Small intestine (tissue), 7 donors: Measurements from ENCODE around the gene ITPR2. TPM values are rescaled to one million over a fixed set of nuclear protein-coding genes. Genes with fewer than 3 reads are reported as not detected.

Experiments
- DNase-seq, 2 donors: peaks; one replicate each; pipeline versions ENCODE4 v3.0.0 to v3.0.0-alpha.2; 2013
- FAIRE-seq: peaks from 2 replicates; lab custom pipeline; 2012; peaks lifted over from hg19 to GRCh38; lab: Jason Lieb, UNC
- H3K27ac ChIP-seq, 3 donors: one replicate each; pipeline ENCODE4 v1.5.1; 2013; ENCODE audit warnings: low read length in 2 of 3, mild to moderate bottlenecking in 2 of 3, control low read depth in 1 of 3, inconsistent platforms in 1 of 3, low read depth in 1 of 3, moderate library complexity in 1 of 3
- H3K27me3 ChIP-seq, 3 donors: one replicate each; pipeline ENCODE4 v1.6.1; 2013; ENCODE audit warnings: low read length in 3 of 3, inconsistent platforms in 1 of 3; ENCODE audit not compliant: control insufficient read depth in 3 of 3, insufficient read depth in 3 of 3
- H3K36me3 ChIP-seq, 3 donors: one replicate each; pipeline ENCODE4 v1.6.1; 2013; ENCODE audit warnings: low read length in 3 of 3, inconsistent platforms in 1 of 3, low read depth in 1 of 3, mild to moderate bottlenecking in 1 of 3, moderate library complexity in 1 of 3; ENCODE audit not compliant: control insufficient read depth in 3 of 3, insufficient read depth in 2 of 3
- H3K4me1 ChIP-seq, 3 donors: one replicate each; pipeline ENCODE4 v1.6.1; 2013; ENCODE audit warnings: low read length in 2 of 3, inconsistent platforms in 1 of 3, low read depth in 1 of 3, mild to moderate bottlenecking in 1 of 3, moderate library complexity in 1 of 3; ENCODE audit not compliant: control insufficient read depth in 3 of 3, insufficient read depth in 2 of 3
- H3K4me3 ChIP-seq, 3 donors: one replicate each; pipeline ENCODE4 v1.5.1; 2013; ENCODE audit warnings: low read length in 3 of 3, control low read depth in 1 of 3, inconsistent platforms in 1 of 3, low read depth in 1 of 3, mild to moderate bottlenecking in 1 of 3, moderate library complexity in 1 of 3
- H3K9me3 ChIP-seq, 2 donors: one replicate each; pipeline ENCODE4 v1.6.1; 2013; ENCODE audit warnings: low read depth in 1 of 2, low read length in 1 of 2; ENCODE audit not compliant: control insufficient read depth in 2 of 2, insufficient read depth in 1 of 2
- WGBS, 3 donors: extraction: QIAGEN DNeasy Blood & Tissue Kit; methylation state at CpG; one replicate each; pipeline ENCODE4 v1.1.7; 2013; 5-methylcytosine and 5-hydroxymethylcytosine counted together
- polyA plus RNA-seq, 4 donors: library from polyadenylated mRNA; stranded (reverse) in 3 of 4; unstranded in 1 of 4; fragments of 200-250 nt in 3 of 4; fragments of 120-200 nt in 1 of 4; gene quantifications; one replicate each; pipeline versions ENCODE4 v1.2.1 to v1.2.3, GENCODE V29; 2013
- donor health status: healthy with polysubstance abuse.
- donor health status: control.
- donor health status: control.
- donor health status: Bipolar disorder and iron deficiency.
- donor health status: healthy.

ITPR2 gene
- polyA plus RNA-seq, 4 donors, result 2.2 to 9.2 (median 4.4) TPM

DNA sequence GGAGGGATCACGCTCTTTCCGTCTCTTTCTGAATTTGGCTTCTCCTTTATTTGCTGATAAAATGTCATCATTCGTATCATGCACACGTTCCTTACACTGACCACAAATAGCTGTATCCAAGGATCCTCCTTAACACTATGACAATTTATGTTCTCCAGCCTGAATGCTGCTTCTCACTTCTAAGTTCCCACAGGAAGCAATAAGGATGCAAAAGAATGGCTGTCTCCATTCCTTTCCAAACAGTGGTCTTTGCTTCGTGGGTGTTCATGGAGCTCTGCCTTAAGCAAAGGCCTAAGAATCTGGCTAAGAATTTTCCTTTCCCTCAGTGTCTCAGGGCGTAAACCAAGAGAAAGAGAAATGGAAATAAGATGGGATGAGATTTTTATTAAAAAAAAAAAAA, 200.2 kb downstream of the ITPR2 start:
- H3K27ac ChIP-seq, result no peak overlapping the region
- H3K4me3 ChIP-seq, result no peak overlapping the region
- no peaks in the 10 kb centered on the region for H3K27me3 ChIP-seq
- H3K36me3 ChIP-seq, result peaks cover 0 to 4% (median 3%) of the 10 kb centered on the region in 3 donors
- 92 to 98% (median 92%) methylated on average over 6 of the region's 6 CpGs for WGBS, 3 donors
- peaks cover 0 to 3% (median 3%) of the 10 kb centered on the region in 3 donors for H3K4me1 ChIP-seq
- no peak for FAIRE-seq
- no peak for DNase-seq
- no peaks in the 10 kb centered on the region for H3K9me3 ChIP-seq

DNA sequence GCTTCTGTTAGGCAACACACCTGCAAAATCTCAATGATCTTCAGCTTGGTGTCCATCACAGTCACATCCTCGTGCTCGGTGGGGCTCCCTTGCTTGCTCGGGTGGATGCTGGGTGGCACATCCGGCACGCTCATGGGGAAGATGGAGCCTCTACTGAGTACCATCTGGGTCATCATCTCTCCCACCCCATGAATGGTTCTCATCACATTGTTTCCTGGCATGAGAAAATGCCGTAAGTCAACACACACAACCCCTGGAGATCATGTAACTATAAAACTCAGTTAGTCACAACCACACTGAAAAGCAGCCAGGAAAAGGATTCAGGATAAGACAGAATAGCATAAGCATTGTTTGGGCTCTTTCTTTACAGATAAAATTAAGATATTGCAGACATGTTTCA, 201.1 kb downstream of the ITPR2 start:
- H3K27me3 ChIP-seq, result no peaks in the 10 kb centered on the region
- H3K4me3 ChIP-seq, result no peak overlapping the region
- H3K36me3 ChIP-seq, result peaks cover 0 to 4% (median 3%) of the 10 kb centered on the region in 3 donors
- H3K4me1 ChIP-seq, result peaks cover 0 to 3% (median 3%) of the 10 kb centered on the region in 3 donors
- no peak for DNase-seq
- no peak for FAIRE-seq
- no peak overlapping the region for H3K27ac ChIP-seq
- WGBS, 3 donors, result 90 to 97% (median 97%) methylated on average over 6 of the region's 6 CpGs
- no peaks in the 10 kb centered on the region for H3K9me3 ChIP-seq

DNA sequence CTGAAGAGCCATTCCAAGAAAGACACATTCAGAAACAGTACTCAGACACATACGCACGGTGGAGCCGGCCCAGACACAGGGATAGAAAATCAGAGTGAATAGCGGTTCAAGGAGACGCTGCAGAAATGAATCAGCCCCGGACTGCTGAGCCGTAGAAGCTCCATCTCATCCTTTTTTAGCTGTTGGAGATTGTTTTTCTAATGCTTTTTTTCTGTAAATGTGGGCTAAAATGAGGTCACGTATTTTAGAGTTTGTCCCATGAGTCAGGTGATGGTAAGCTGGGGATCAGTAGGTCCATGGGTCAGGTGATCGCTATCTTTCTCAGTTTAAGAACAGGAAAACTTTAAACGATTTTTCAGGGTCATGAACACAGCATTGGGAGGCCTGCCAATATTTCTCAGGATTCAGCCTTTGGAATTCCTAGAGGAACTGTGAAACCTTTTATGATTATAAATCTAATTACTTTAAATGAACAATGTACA, 202.4 kb downstream of the ITPR2 start:
- Histone ChIP-seq H3K27me3 (no peaks in the 10 kb centered on the region), H3K9me3 (no peaks in the 10 kb centered on the region), H3K4me1 (peaks cover 0 to 3% (median 3%) of the 10 kb centered on the region in 3 donors), H3K27ac (peak overlapping the region in 1 of 3 donors; percentile 44), H3K36me3 (peaks cover 0 to 4% (median 3%) of the 10 kb centered on the region in 3 donors), H3K4me3 (no peak overlapping the region)
- DNase-seq (peak; percentile 55 to 73), FAIRE-seq (no peak)
- WGBS, 3 donors, result 53 to 57% (median 55%) methylated on average over 10 of the region's 10 CpGs

DNA sequence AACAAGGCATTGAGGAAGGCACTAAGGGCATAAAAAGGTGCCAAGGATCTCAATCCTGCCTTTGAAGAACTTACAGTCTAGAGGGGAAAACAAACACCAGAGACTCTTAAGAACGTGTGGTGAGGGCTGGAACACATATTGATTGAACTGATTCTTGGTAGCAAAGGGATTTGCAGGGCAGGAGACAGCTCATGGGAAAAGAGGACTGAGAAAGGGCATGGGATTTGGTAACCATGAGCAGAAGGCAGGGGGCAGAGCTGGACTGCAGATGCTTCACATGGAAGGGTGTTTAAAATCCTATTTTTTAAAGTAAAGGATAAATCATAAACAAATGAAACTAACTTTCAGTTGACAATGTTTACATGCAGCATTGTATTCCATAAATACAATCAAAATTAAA, 203.1 kb downstream of the ITPR2 start:
- DNase-seq, result no peak
- FAIRE-seq, result no peak

DNA sequence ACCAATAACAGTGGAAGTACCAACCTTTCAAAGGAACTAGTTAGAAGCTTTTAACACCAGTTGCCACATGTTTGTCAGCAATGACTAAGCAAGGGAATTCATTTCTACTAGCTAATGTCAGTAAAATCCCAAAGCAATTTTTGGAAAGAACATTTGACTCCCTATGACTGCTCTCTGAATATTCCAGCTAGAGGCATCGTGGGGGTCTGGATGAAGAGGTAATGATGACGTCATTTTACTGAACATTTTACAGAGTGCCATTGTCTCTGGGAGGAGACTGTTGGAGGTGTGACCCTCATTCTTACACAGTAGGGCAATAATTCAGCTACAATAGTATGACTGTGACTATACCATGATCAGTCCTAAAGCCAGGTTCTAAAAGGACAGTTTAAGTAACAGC, 204.8 kb downstream of the ITPR2 start:
- no peak for FAIRE-seq

More for the DNA sequence above, 203.1 kb downstream of the ITPR2 start:
- Histone ChIP-seq H3K27ac (peak overlapping the region in 1 of 3 donors; percentile 6), H3K4me1 (peaks cover 0 to 3% (median 3%) of the 10 kb centered on the region in 3 donors), H3K36me3 (peaks cover 0 to 4% (median 2%) of the 10 kb centered on the region in 3 donors), H3K9me3 (no peaks in the 10 kb centered on the region), H3K4me3 (no peak overlapping the region), H3K27me3 (no peaks in the 10 kb centered on the region)
- 52 to 60% (median 55%) methylated on average over 1 of the region's 1 CpG for WGBS, 3 donors

DNA sequence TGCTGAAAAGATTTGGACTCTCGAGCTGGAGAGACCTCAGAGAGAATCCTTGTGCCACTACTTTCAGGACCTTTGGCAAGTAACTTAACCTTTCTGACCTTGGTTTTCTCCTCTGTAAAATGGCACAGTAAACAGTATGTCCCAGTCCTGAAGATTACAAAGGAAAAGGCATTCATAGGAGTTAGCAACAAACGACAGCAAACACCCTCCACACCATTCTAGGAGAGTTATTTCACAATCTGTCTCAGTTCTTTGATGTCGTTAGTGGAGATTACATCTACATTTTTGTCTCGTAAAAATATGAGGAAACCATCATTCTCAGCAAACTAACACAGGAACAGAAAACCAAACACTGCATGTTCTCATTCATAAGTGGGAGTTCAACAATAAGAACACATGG, 205.7 kb downstream of the ITPR2 start:
- no peak overlapping the region for H3K27ac ChIP-seq
- FAIRE-seq (no peak), DNase-seq (no peak)
- no peak overlapping the region for H3K4me3 ChIP-seq
- H3K4me1 ChIP-seq, result peaks cover 0 to 3% (median 3%) of the 10 kb centered on the region in 3 donors
- H3K36me3 ChIP-seq, result peaks cover 0 to 7% (median 2%) of the 10 kb centered on the region in 3 donors
- no peaks in the 10 kb centered on the region for H3K27me3 ChIP-seq
- 84 to 87% (median 86%) methylated on average over 4 of the region's 4 CpGs for WGBS, 3 donors
- H3K9me3 ChIP-seq, result no peaks in the 10 kb centered on the region

More for the DNA sequence above, 204.8 kb downstream of the ITPR2 start:
- Histone ChIP-seq H3K4me1 (peaks cover 0 to 3% (median 3%) of the 10 kb centered on the region in 3 donors), H3K9me3 (no peaks in the 10 kb centered on the region), H3K27me3 (no peaks in the 10 kb centered on the region), H3K36me3 (peaks cover 0 to 4% (median 2%) of the 10 kb centered on the region in 3 donors), H3K27ac (no peak overlapping the region), H3K4me3 (no peak overlapping the region)
- DNase-seq, result no peak
- WGBS, 3 donors, result 93 to 97% (median 93%) methylated on average over 2 of the region's 2 CpGs

DNA sequence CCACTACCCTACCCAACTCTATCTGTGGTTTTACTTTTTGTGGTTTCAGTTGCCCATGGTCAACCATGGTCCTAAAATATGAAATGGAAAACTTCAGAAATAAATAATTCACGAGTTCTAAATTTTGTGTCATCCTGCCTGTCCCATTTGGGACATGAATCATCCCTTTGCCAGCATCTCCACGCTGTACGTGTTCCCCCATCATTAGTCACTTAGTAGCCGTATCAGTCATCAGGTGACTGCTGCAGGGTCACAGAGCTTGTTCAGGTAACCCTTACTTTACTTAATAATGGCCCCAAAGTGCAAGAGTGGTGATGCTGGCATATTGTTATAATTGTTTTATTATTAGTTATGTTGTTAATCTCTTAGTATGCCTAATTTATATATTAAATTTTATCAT, 209.9 kb downstream of the ITPR2 start:
- no peak for FAIRE-seq
- no peak overlapping the region for H3K27ac ChIP-seq
- no peaks in the 10 kb centered on the region for H3K27me3 ChIP-seq
- DNase-seq, result no peak
- 76 to 93% (median 88%) methylated on average over 4 of the region's 4 CpGs for whole genome bisulfite sequencing, 3 donors
- H3K36me3 ChIP-seq, result peaks cover 0 to 8% (median 5%) of the 10 kb centered on the region in 3 donors
- H3K4me1 ChIP-seq, result no peaks in the 10 kb centered on the region
- no peaks in the 10 kb centered on the region for H3K9me3 ChIP-seq
- H3K4me3 ChIP-seq, result no peak overlapping the region

DNA sequence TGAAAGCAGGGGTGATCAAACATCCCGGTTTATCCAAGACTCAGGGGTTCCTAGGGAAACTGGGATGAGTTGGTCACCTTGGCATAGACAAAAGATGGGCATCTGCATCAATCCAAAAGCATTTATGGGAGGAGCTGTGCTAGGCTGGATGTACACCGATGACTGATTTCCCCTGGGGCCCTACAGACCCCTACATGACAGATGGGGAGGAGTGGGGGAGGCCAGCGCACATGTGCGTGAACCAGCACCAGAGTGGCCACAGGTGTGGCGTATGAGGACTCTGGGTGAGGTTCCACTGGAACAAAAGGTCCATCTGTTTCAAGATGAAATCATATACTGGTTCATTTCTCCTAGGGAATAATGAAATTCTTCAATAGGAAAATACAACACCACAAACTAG, 210.4 kb downstream of the ITPR2 start:
- FAIRE-seq, result no peak
- H3K36me3 ChIP-seq, result peaks cover 0 to 8% (median 5%) of the 10 kb centered on the region in 3 donors
- 92 to 96% (median 95%) methylated on average over 5 of the region's 5 CpGs for WGBS, 3 donors

DNA sequence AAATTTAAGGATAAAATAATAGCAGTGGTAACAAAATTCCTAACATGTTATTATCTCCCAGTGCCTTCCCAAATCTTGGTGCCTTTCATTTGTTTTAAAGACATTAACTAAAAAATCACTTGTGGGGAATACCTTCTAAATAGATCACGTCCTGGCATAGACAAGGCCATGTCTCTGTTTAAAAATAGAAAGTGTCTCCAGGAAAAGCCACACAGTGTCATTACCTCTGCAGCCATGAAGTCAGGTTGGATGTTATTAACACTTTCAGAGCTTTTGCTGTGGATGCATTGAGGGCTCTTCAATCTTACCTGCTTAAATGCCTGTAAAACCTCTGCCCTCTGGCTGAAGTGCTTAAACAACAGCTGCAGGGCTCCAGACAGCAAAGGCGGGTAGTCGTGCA, 211.1 kb downstream of the ITPR2 start:
- 91 to 97% (median 92%) methylated on average over 3 of the region's 3 CpGs for WGBS, 3 donors
- no peak overlapping the region for H3K27ac ChIP-seq
- no peaks in the 10 kb centered on the region for H3K9me3 ChIP-seq
- no peak for FAIRE-seq
- H3K4me3 ChIP-seq, result no peak overlapping the region
- no peaks in the 10 kb centered on the region for H3K4me1 ChIP-seq
- DNase-seq, result no peak
- H3K27me3 ChIP-seq, result no peaks in the 10 kb centered on the region
- peaks cover 0 to 8% (median 5%) of the 10 kb centered on the region in 3 donors for H3K36me3 ChIP-seq

More for the DNA sequence above, 210.4 kb downstream of the ITPR2 start:
- H3K27ac ChIP-seq, result no peak overlapping the region
- no peaks in the 10 kb centered on the region for H3K27me3 ChIP-seq
- no peak overlapping the region for H3K4me3 ChIP-seq
- DNase-seq, result no peak
- H3K9me3 ChIP-seq, result no peaks in the 10 kb centered on the region
- no peaks in the 10 kb centered on the region for H3K4me1 ChIP-seq
